Smooth muscle cell (in vitro differentiated cells): ENCODE results near the gene SMIM29. TPM values are rescaled to one million over a fixed set of nuclear protein-coding genes. Genes with fewer than 3 reads are reported as not detected.
"Not testable (repeated sequence)": the region's sequence is repeated elsewhere in the genome, so short reads cannot be mapped to it uniquely, and the experiment has no call there.

Source experiments
- DNase-seq: peaks from one replicate; lab custom pipeline; 2025; ENCODE audit not compliant: unreplicated experiment; lab: John Stamatoyannopoulos, UW
- H2AFZ ChIP-seq: fragments of 200-600 bp; sonication (generic); 2 replicates; pipeline ENCODE4 v1.6.0; 2016; ENCODE audit warnings: antibody characterized with exemption, low read depth, mild to moderate bottlenecking
- H3F3A ChIP-seq: fragments of 200-600 bp; sonication (generic); 2 replicates; pipeline ENCODE4 v1.6.0; 2017; ENCODE audit warnings: antibody characterized with exemption, low read depth
- H3K27ac ChIP-seq: fragments of 200-600 bp; sonication (generic); 2 replicates; pipeline ENCODE4 v1.5.1; 2016; ENCODE audit warnings: low read depth, mild to moderate bottlenecking
- H3K27me3 ChIP-seq: fragments of 200-600 bp; sonication (generic); 2 replicates; pipeline ENCODE4 v1.6.1; 2016; ENCODE audit warnings: low read depth, mild to moderate bottlenecking
- H3K36me3 ChIP-seq: fragments of 200-600 bp; sonication (generic); 2 replicates; pipeline ENCODE4 v1.5.1; 2016; ENCODE audit warnings: low read depth
- H3K4me1 ChIP-seq: fragments of 200-600 bp; sonication (generic); 2 replicates; pipeline ENCODE4 v1.5.1; 2016; ENCODE audit warnings: low read depth
- H3K4me2 ChIP-seq: fragments of 200-600 bp; sonication (generic); 2 replicates; pipeline ENCODE4 v1.6.0; 2016; ENCODE audit warnings: mild to moderate bottlenecking
- H3K4me3 ChIP-seq: fragments of 200-600 bp; sonication (generic); 2 replicates; pipeline ENCODE4 v1.5.1; 2016; ENCODE audit warnings: mild to moderate bottlenecking
- H3K79me2 ChIP-seq: fragments of 200-600 bp; sonication (generic); 2 replicates; pipeline ENCODE4 v1.6.0; 2016; ENCODE audit warnings: low read depth, mild to moderate bottlenecking
- H3K9ac ChIP-seq: fragments of 200-600 bp; sonication (generic); 2 replicates; pipeline ENCODE4 v1.6.0; 2016; ENCODE audit warnings: low read depth
- H3K9me3 ChIP-seq: fragments of 200-600 bp; sonication (generic); replicated peaks from 2 replicates; pipeline ENCODE4 v1.5.1; 2016; ENCODE audit warnings: low read depth
- H4K20me1 ChIP-seq: fragments of 200-600 bp; sonication (generic); 2 replicates; pipeline ENCODE4 v1.6.0; 2016; ENCODE audit warnings: low read depth
- WGBS: methylation state at CpG from one replicate; pipeline ENCODE4 v1.1.7; 2016; ENCODE audit warnings: low lambda C conversion rate; 5-methylcytosine and 5-hydroxymethylcytosine counted together
- polyA plus RNA-seq: library from polyadenylated mRNA; unstranded; fragments of >200 nt; fragmentation: Nextera tagmentation; extraction: Ambion mirVana; gene quantifications from 2 replicates; pipeline ENCODE4 v1.2.1, GENCODE V29; 2016
- total RNA-seq: library from RNA; depleted of rRNA; stranded (reverse); fragments of >200 nt; gene quantifications from 2 replicates; pipeline ENCODE4 v1.2.3, GENCODE V29; 2014
- TF ChIP-seq, protein P1 (sequence below): fragments of 200-600 bp; sonication (generic); IDR thresholded peaks from 2 replicates; pipeline ENCODE4 v1.5.1; 2017; ENCODE audit warnings: borderline replicate concordance, mild to moderate bottlenecking, antibody characterized with exemption; ENCODE audit not compliant: insufficient read depth, poor library complexity, severe bottlenecking

The SMIM29 gene
- total and polyA plus RNA-seq, 2 experiments from 2014 or later, result 29.2 to 29.7 TPM

DNA sequence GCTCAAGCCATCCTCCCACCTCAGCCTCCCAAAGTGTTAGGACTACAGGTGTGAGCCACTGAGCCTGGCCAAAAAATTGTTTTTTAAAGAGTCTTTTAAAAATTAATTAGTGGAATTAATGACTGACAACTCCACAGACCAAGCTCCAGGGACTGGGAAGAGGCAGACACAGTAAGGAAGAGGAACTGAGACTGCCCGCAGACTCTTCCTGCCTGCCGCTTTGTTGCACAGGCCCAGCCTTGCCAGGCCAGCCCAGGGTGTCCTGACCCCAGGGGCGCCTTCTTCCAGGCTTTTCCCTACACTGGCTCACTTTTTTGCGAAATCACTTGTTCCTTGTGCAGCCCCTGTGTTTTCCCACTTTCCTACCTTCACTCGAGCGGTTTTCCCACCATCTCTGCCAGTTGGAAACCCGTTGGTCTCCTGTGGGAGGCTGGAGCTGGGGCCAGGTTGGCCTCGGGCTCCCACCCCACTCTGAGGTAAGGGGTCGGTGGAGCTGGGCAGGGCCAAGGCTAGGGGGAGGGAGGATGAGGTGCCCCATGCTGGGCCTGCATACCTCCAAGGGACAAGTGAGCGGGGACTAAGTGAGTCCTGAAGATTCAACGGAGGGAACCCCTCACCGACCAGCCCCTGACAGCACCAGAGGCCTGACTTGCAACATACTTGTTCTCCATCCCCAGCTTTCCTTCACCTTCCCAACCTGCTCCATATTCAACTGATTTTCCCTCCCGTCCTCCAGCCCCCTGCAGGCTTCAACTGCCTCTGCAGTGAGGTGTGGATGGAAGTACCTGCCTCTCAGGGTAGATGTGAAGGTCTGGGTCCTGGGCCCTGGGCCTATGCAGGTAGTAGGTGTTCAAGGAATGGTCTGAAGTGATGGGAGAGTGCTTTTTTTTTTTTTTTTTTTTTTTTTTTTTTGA is 23.5 kb upstream of the SMIM29 start:
- Histone ChIP-seq H3F3A (no peaks in the 10 kb centered on the region), H4K20me1 (no peaks in the 10 kb centered on the region), H3K4me2 (no peak overlapping the region), H2AFZ (no peak overlapping the region), H3K4me1 (no peaks in the 10 kb centered on the region), H3K9ac (no peak overlapping the region), H3K4me3 (no peak overlapping the region), H3K27ac (no peak overlapping the region), H3K36me3 (no peaks in the 10 kb centered on the region), H3K79me2 (no peaks in the 10 kb centered on the region), H3K9me3 (no peaks in the 10 kb centered on the region), H3K27me3 (no peaks in the 10 kb centered on the region)
- DNase-seq, result no peak
- TF ChIP-seq, protein P1, sequence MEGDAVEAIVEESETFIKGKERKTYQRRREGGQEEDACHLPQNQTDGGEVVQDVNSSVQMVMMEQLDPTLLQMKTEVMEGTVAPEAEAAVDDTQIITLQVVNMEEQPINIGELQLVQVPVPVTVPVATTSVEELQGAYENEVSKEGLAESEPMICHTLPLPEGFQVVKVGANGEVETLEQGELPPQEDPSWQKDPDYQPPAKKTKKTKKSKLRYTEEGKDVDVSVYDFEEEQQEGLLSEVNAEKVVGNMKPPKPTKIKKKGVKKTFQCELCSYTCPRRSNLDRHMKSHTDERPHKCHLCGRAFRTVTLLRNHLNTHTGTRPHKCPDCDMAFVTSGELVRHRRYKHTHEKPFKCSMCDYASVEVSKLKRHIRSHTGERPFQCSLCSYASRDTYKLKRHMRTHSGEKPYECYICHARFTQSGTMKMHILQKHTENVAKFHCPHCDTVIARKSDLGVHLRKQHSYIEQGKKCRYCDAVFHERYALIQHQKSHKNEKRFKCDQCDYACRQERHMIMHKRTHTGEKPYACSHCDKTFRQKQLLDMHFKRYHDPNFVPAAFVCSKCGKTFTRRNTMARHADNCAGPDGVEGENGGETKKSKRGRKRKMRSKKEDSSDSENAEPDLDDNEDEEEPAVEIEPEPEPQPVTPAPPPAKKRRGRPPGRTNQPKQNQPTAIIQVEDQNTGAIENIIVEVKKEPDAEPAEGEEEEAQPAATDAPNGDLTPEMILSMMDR, result no peak
- WGBS, result 93% methylated on average over 13 of the region's 13 CpGs

DNA sequence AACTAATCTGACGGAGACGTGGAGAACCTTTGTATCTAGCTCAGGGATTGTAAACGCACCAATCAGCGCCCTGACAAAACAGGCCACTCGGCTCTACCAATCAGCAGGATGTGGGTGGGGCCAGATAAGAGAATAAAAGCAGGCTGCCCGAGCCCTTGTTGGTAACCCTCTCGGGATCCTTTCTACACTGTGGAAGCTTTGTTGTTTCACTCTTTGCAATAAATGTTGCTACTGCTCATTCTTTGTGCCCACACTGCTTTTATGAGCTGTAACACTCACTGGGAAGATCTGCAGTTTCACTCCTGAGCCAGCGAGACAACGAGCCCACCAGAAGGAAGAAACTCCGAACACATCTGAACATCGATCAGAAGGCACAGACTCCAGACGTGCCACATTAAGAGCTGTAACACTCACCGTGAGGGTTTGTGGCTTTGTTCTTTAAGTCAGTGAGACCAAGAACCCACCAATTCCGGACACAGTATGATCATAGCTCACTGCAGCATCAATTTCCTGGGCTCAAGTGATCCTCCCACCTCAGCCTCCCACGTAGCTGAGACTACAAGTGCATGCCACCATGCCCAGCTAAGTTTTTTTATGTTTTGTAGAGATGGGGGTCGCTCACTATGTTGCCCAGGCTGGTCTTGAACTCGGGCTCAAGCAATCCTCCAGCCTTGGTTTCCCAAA is 21.0 kb upstream of the SMIM29 start:
- H3K27me3 ChIP-seq, H3K9ac ChIP-seq, H3K9me3 ChIP-seq, H4K20me1 ChIP-seq, H3K27ac ChIP-seq, H3F3A ChIP-seq, H2AFZ ChIP-seq, H3K4me1 ChIP-seq, H3K4me3 ChIP-seq, H3K79me2 ChIP-seq, H3K36me3 ChIP-seq, H3K4me2 ChIP-seq, DNase-seq: not testable (repeated sequence)
- 83% methylated on average over 17 of the region's 17 CpGs for WGBS

DNA sequence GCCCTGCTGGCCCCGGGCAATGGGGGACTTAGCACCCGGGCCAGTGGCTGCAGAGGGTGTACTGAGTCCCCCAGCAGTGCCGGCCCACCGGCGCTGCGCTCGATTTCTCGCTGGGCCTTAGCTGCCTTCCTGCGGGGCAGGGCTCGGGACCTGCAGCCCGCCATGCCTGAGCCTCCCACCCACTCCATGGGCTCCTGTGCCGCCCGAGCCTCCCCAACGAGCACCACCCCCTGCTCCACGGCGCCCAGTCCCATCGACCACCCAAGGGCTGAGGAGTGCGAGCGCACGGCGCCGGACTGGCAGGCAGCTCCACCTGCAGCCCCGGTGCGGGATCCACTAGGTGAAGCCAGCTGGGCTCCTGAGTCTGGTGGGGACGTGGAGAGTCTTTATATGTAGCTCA is 20.3 kb upstream of the SMIM29 start:
- not testable (repeated sequence) for H3K27ac ChIP-seq, H3K79me2 ChIP-seq, H3K4me2 ChIP-seq, H2AFZ ChIP-seq, H3K36me3 ChIP-seq, H3K4me3 ChIP-seq, H4K20me1 ChIP-seq, DNase-seq, H3K9me3 ChIP-seq, H3K9ac ChIP-seq, H3K4me1 ChIP-seq, H3F3A ChIP-seq, H3K27me3 ChIP-seq
- WGBS, result 96% methylated on average over 14 of the region's 25 CpGs

DNA sequence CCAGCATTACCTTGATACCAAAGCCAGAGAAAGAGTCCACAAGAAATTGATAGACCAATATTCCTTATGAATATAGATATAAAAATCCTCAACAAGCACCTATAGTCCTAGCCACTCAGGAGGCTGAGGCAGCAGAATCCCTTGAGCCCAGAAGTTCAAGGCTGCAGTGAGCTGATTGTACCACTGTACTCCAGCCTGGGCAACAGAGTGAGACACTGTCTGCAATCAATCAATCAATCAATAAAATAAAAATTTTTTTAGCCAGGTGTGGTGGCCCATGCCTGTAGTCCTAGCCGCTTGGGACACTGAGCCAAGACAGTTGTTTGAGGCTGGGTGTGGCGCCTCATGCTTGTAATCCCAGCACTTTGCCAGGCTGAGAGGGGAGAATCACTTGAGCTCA is 18.9 kb upstream of the SMIM29 start:
- no peak overlapping the region for H3K4me3 ChIP-seq
- no peaks in the 10 kb centered on the region for H3K79me2 ChIP-seq
- H3F3A ChIP-seq, result no peaks in the 10 kb centered on the region
- no peak for DNase-seq
- no peaks in the 10 kb centered on the region for H3K4me1 ChIP-seq
- H3K4me2 ChIP-seq, result no peak overlapping the region
- TF ChIP-seq, protein P1, result no peak
- H3K9me3 ChIP-seq, result no peaks in the 10 kb centered on the region
- H3K9ac ChIP-seq, result no peak overlapping the region
- 93% methylated on average over 2 of the region's 2 CpGs for WGBS
- H2AFZ ChIP-seq, result no peak overlapping the region
- no peak overlapping the region for H3K27ac ChIP-seq
- H4K20me1 ChIP-seq, result no peaks in the 10 kb centered on the region
- no peaks in the 10 kb centered on the region for H3K36me3 ChIP-seq
- H3K27me3 ChIP-seq, result no peaks in the 10 kb centered on the region

DNA sequence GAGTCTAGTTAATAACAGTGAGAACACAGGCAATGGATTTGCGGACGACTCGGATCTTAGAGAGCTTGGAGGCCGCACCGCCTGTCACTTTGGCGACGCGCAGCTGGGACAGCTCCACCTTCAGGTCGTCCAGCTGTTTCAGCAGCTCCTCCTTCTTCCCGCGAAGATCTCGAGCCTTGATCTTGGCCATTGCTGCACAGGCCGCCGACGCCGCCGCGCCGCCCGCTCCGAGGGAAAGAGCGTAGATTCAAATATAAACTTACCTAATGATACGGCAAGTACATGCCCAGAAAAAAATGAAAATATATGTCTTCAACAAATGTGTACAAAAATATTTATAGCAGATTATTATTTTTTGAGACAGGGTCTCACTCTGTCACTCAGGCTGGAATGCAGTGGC is 14.7 kb upstream of the SMIM29 start:
- H3K27ac ChIP-seq, DNase-seq, H3F3A ChIP-seq, H3K9ac ChIP-seq, H3K79me2 ChIP-seq, H3K4me3 ChIP-seq, H3K36me3 ChIP-seq, H2AFZ ChIP-seq, H3K9me3 ChIP-seq, H3K4me2 ChIP-seq, H4K20me1 ChIP-seq, H3K27me3 ChIP-seq, H3K4me1 ChIP-seq: not testable (repeated sequence)
- 92% methylated on average over 23 of the region's 23 CpGs for WGBS
